Measurements from ENCODE around the gene C6orf120.

The C6orf120 gene

DNA sequence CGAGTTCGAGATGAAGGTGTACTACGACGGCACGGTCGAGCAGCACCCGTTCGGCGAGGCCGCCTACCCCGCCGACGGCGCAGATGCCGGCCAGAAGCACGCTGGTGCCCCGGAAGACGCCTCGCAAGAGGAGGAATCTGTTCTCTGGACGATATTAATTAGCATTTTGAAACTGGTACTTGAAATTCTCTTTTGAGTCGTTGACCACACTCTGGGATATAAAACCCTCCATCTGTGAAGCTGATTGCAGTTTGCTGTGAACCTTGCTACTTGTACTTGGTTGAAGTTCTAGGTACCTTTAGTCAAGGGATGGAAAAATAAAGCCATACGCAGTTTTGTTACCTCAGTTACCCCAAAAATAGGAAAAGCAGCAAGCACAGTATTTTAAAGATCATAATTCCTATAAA, 917 bp downstream of the C6orf120 start:
- H3K79me2 ChIP-seq (ENCODE audit: insufficient read depth, low read length) = peaks cover 34% of the 10 kb centered on the region
- H3K27me3 ChIP-seq (ENCODE audit: insufficient read depth, low read length) = no peaks in the 10 kb centered on the region
- TF ChIP-seq, protein P1, sequence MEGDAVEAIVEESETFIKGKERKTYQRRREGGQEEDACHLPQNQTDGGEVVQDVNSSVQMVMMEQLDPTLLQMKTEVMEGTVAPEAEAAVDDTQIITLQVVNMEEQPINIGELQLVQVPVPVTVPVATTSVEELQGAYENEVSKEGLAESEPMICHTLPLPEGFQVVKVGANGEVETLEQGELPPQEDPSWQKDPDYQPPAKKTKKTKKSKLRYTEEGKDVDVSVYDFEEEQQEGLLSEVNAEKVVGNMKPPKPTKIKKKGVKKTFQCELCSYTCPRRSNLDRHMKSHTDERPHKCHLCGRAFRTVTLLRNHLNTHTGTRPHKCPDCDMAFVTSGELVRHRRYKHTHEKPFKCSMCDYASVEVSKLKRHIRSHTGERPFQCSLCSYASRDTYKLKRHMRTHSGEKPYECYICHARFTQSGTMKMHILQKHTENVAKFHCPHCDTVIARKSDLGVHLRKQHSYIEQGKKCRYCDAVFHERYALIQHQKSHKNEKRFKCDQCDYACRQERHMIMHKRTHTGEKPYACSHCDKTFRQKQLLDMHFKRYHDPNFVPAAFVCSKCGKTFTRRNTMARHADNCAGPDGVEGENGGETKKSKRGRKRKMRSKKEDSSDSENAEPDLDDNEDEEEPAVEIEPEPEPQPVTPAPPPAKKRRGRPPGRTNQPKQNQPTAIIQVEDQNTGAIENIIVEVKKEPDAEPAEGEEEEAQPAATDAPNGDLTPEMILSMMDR (IDR thresholded peaks at IDR 0.05; ENCODE audit: low read length) = no peak
- TF ChIP-seq EZH2 (IDR thresholded peaks at IDR 0.05; ENCODE audit: borderline replicate concordance, low read length) = no peak
- H3K9me2 ChIP-seq (ENCODE audit: low read depth, low read length) = no peaks in the 10 kb centered on the region
- H3K9me3 ChIP-seq (ENCODE audit: low read length) = no peaks in the 10 kb centered on the region
- peak overlapping the region; percentile 37 for H3K27ac ChIP-seq (ENCODE audit: low read depth, low read length, poor library complexity, severe bottlenecking)
- H3K4me3 ChIP-seq (ENCODE audit: low read depth, low read length, poor library complexity, severe bottlenecking) = peak overlapping the region; percentile 91
- peaks cover 67% of the 10 kb centered on the region for H3K4me1 ChIP-seq (ENCODE audit: insufficient read depth, low read length, severe bottlenecking)
- no peaks in the 10 kb centered on the region for H4K20me1 ChIP-seq (ENCODE audit: insufficient read depth, low read length)
- no peak overlapping the region for H2AFZ ChIP-seq (ENCODE audit: low read length)
- 0 out of 2 replicates have a peak, but pooled peaks cover 1% of the 10 kb centered on the region for H3F3A ChIP-seq (ENCODE audit: insufficient read depth, low read length)
- peak overlapping the region; percentile 74 for H3K4me2 ChIP-seq (ENCODE audit: low read length)
- peak overlapping the region; percentile 89 for H3K9ac ChIP-seq (ENCODE audit: low read length)
- peaks cover 32% of the 10 kb centered on the region for H3K36me3 ChIP-seq (ENCODE audit: insufficient read depth, low read length)

DNA sequence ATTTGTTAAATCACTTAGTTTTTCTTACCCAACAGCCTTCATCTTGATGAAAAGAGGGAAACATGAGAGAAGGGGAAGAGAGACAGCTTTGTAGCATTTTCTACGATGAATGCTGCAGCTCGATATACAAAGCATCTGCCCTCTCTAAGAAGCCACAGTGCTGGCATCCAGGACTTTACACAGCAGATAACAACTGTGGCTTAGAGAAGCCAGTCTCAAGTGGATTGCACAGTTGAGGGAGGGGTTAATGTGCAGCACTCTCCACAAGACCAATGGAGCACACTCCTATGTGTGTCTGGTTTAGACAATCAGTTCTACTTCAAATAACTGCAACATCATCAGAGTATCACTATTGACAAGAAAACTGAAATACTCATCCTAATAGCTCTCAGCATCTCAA, 5.8 kb downstream of the C6orf120 start:
- H3K27ac ChIP-seq (ENCODE audit: low read depth, low read length, poor library complexity, severe bottlenecking) = peak overlapping the region; percentile 40
- 0 out of 2 replicates have a peak, but pooled peaks cover 15% of the 10 kb centered on the region for H3F3A ChIP-seq (ENCODE audit: insufficient read depth, low read length)
- H3K27me3 ChIP-seq (ENCODE audit: insufficient read depth, low read length) = no peaks in the 10 kb centered on the region
- H4K20me1 ChIP-seq (ENCODE audit: insufficient read depth, low read length) = no peaks in the 10 kb centered on the region
- no peak overlapping the region for H3K4me3 ChIP-seq (ENCODE audit: low read depth, low read length, poor library complexity, severe bottlenecking)
- H3K4me2 ChIP-seq (ENCODE audit: low read length) = no peak overlapping the region
- TF ChIP-seq, protein P1 (IDR thresholded peaks at IDR 0.05; ENCODE audit: low read length) = no peak
- TF ChIP-seq EZH2 (IDR thresholded peaks at IDR 0.05; ENCODE audit: borderline replicate concordance, low read length) = no peak
- H2AFZ ChIP-seq (ENCODE audit: low read length) = no peak overlapping the region
- peaks cover 72% of the 10 kb centered on the region for H3K4me1 ChIP-seq (ENCODE audit: insufficient read depth, low read length, severe bottlenecking)
- H3K79me2 ChIP-seq (ENCODE audit: insufficient read depth, low read length) = peaks cover 20% of the 10 kb centered on the region
- no peak overlapping the region for H3K9ac ChIP-seq (ENCODE audit: low read length)
- H3K9me3 ChIP-seq (ENCODE audit: low read length) = no peaks in the 10 kb centered on the region
- H3K36me3 ChIP-seq (ENCODE audit: insufficient read depth, low read length) = peaks cover 69% of the 10 kb centered on the region
- H3K9me2 ChIP-seq (ENCODE audit: low read depth, low read length) = no peaks in the 10 kb centered on the region

DNA sequence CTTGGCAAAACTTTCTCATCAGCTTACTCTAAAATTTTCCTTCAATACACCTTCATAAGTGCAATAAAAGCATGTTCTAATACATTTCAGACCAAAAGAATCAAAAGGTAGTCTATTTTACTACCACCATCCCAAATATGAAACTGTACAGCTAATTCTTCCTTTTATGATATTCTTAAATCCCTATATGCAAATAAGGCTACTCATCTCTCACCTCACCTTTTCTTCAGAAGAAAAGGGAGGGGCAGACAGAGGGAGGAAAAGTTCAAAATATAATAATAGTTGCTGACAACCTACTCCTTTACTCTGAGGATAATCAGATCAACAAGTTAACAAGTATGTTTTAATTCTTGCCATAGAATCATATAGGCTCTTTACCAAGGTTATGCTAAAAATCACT, 7.4 kb downstream of the C6orf120 start:
- peak overlapping the region; percentile 38 for H3K27ac ChIP-seq (ENCODE audit: low read depth, low read length, poor library complexity, severe bottlenecking)
- H2AFZ ChIP-seq (ENCODE audit: low read length) = no peak overlapping the region
- H3K4me3 ChIP-seq (ENCODE audit: low read depth, low read length, poor library complexity, severe bottlenecking) = no peak overlapping the region
- H3K4me2 ChIP-seq (ENCODE audit: low read length) = no peak overlapping the region
- TF ChIP-seq, protein P1 (IDR thresholded peaks at IDR 0.05; ENCODE audit: low read length) = no peak
- no peak for TF ChIP-seq EZH2 (IDR thresholded peaks at IDR 0.05; ENCODE audit: borderline replicate concordance, low read length)
- H3K36me3 ChIP-seq (ENCODE audit: insufficient read depth, low read length) = peaks cover 70% of the 10 kb centered on the region
- H3K27me3 ChIP-seq (ENCODE audit: insufficient read depth, low read length) = no peaks in the 10 kb centered on the region
- H4K20me1 ChIP-seq (ENCODE audit: insufficient read depth, low read length) = no peaks in the 10 kb centered on the region
- H3F3A ChIP-seq (ENCODE audit: insufficient read depth, low read length) = 0 out of 2 replicates have a peak, but pooled peaks cover 15% of the 10 kb centered on the region
- peaks cover 57% of the 10 kb centered on the region for H3K4me1 ChIP-seq (ENCODE audit: insufficient read depth, low read length, severe bottlenecking)
- no peak overlapping the region for H3K9ac ChIP-seq (ENCODE audit: low read length)
- H3K9me3 ChIP-seq (ENCODE audit: low read length) = no peaks in the 10 kb centered on the region
- H3K79me2 ChIP-seq (ENCODE audit: insufficient read depth, low read length) = peaks cover 5% of the 10 kb centered on the region; the same call in 1 of the 2 replicates
- H3K9me2 ChIP-seq (ENCODE audit: low read depth, low read length) = no peaks in the 10 kb centered on the region

Data from OCI-LY1 (cell line).